HEK293T (cell line): ENCODE measurements around the gene LRRFIP1.

Source experiments
- CTCF ChIA-PET: fragments of 350-600 bp; formaldehyde crosslinking; extraction: SDS; loops from one replicate; lab custom pipeline; 2021; ENCODE audit warnings: antibody characterized with exemption, inconsistent platforms; lab: Yijun Ruan, JAX
- POLR2A ChIA-PET: fragments of 350-600 bp; formaldehyde crosslinking; extraction: SDS; loops from one replicate; lab custom pipeline; 2020; ENCODE audit warnings: antibody characterized with exemption, inconsistent platforms; lab: Yijun Ruan, JAX
- DNase-seq: peaks from one replicate; pipeline ENCODE4 v3.0.0; 2012; ENCODE audit warnings: mixed read lengths; ENCODE audit errors: extremely low spot score
- ARNT ChIP-seq: fragments of 450-650 bp; IDR thresholded peaks from 2 replicates; pipeline ENCODE4 v1.6.1; 2017; ENCODE audit warnings: mild to moderate bottlenecking
- BHLHE40 ChIP-seq: fragments of 450-650 bp; IDR thresholded peaks from 2 replicates; pipeline ENCODE4 v1.6.1; 2016; ENCODE audit warnings: mild to moderate bottlenecking, moderate library complexity, borderline replicate concordance
- CTBP1 ChIP-seq: fragments of 450-650 bp; IDR thresholded peaks from 2 replicates; pipeline ENCODE4 v1.6.1; 2016; ENCODE audit warnings: borderline replicate concordance
- ELF4 ChIP-seq: fragments of 450-650 bp; IDR thresholded peaks from 2 replicates; pipeline ENCODE4 v1.6.1; 2017; ENCODE audit warnings: antibody characterized with exemption
- FOXA1 ChIP-seq: fragments of 450-650 bp; IDR thresholded peaks from 2 replicates; pipeline ENCODE4 v1.6.1; 2016; ENCODE audit warnings: mild to moderate bottlenecking
- FOXK2 ChIP-seq: fragments of 450-650 bp; IDR thresholded peaks from 2 replicates; pipeline ENCODE4 v1.6.1; 2016; ENCODE audit warnings: mild to moderate bottlenecking
- FOXM1 ChIP-seq: fragments of 450-650 bp; IDR thresholded peaks from 2 replicates; pipeline ENCODE4 v1.6.1; 2017; ENCODE audit warnings: mild to moderate bottlenecking, borderline replicate concordance
- HDGF ChIP-seq: fragments of 450-650 bp; IDR thresholded peaks from 2 replicates; pipeline ENCODE4 v1.6.1; 2017; ENCODE audit warnings: antibody characterized with exemption, borderline replicate concordance
- L3MBTL2 ChIP-seq: fragments of 450-650 bp; conservative IDR thresholded peaks from 2 replicates; pipeline ENCODE4 v1.6.1; 2016; ENCODE audit warnings: mild to moderate bottlenecking
- LEF1 ChIP-seq: fragments of 450-650 bp; IDR thresholded peaks from 2 replicates; pipeline ENCODE4 v1.6.1; 2017; ENCODE audit warnings: mild to moderate bottlenecking, borderline replicate concordance
- NFRKB ChIP-seq: fragments of 450-650 bp; IDR thresholded peaks from 2 replicates; pipeline ENCODE4 v1.6.1; 2016; ENCODE audit warnings: mild to moderate bottlenecking, moderate library complexity
- PKNOX1 ChIP-seq: fragments of 450-650 bp; IDR thresholded peaks from 2 replicates; pipeline ENCODE4 v1.6.1; 2016
- SP1 ChIP-seq: fragments of 450-650 bp; IDR thresholded peaks from 2 replicates; pipeline ENCODE4 v1.6.1; 2017
- SUZ12 ChIP-seq: fragments of 450-650 bp; IDR thresholded peaks from 2 replicates; pipeline ENCODE4 v1.6.1; 2016; ENCODE audit warnings: mild to moderate bottlenecking
- TARDBP ChIP-seq: fragments of 450-650 bp; IDR thresholded peaks from 2 replicates; pipeline ENCODE4 v1.6.1; 2016
- ZNF384 ChIP-seq: fragments of 450-650 bp; IDR thresholded peaks from 2 replicates; pipeline ENCODE4 v1.6.1; 2016

LRRFIP1 gene

DNA sequence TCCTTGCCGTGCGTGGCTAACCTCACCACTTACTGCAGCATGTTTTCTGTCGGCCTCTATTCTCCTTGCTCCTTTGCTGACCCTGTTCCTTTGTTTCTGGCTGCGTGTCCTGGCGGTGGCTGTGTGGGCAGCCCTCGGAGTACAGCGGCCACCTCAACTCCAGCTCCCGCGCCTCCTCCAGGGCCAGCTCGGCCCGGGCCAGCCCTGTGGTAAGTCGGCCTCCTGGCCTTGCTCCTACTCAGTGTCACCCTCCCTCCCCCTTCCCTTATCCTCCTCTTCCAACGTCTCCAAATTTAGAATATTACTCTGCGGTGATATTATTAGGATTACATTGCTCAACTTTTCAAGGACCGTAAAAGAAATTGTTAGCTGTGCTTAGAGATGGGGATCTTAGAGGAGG, 111.7 kb downstream of the LRRFIP1 start:
- DNase-seq = no peak
- ChIA-PET CTCF (no interaction called here), POLR2A (no interaction called here)
- TF ChIP-seq TARDBP (no peak), ARNT (no peak), SP1 (no peak), SUZ12 (no peak), BHLHE40 (no peak), PKNOX1 (no peak), HDGF (no peak), FOXM1 (no peak), ELF4 (no peak), L3MBTL2 (no peak), FOXA1 (no peak), CTBP1 (no peak), FOXK2 (no peak), NFRKB (no peak), LEF1 (no peak), ZNF384 (no peak)

- ChIA-PET POLR2A (no interaction called here), CTCF (interaction anchor here (1.6 kb wide), 1 partner anchor 72 kb away, joined by 4 read pairs; no protein-coding TSS in a partner anchor)
- TF ChIP-seq NFRKB (no peak), L3MBTL2 (no peak), SP1 (no peak), FOXK2 (no peak), PKNOX1 (no peak), FOXM1 (no peak), HDGF (no peak), CTBP1 (no peak), FOXA1 (no peak), TARDBP (no peak), ELF4 (no peak), SUZ12 (no peak), ZNF384 (no peak), BHLHE40 (no peak), LEF1 (no peak), ARNT (no peak)
- no peak for DNase-seq
These were observed 114.8 kb downstream of the LRRFIP1 start for GRCh38 chr2:237742191-237742590.

DNA sequence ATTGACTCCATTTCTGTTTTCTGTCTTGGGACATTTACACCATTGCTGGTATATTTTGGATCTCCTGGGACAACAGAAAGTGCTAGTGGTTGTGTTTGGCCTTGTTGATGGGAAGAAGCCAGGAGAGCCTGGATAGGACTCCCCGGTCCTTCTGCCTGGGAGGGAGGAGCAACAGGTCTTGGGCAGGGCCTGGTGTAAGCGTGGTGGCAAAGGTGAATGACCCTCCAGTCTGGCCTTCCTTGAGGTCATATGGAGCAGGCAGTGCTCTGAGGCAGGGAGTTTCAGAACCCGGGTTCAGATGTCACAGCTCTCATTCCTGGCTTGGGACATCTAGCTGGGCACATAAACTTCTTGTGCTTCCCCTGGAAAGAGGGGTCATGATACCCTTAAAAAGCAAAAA, 115.2 kb downstream of the LRRFIP1 start:
- TF ChIP-seq SUZ12 = no peak
- ChIA-PET CTCF (interaction anchor here (1.6 kb wide), 1 partner anchor 73 kb away, joined by 4 read pairs; no protein-coding TSS in a partner anchor), POLR2A (no interaction called here)
- no peak for DNase-seq

DNA sequence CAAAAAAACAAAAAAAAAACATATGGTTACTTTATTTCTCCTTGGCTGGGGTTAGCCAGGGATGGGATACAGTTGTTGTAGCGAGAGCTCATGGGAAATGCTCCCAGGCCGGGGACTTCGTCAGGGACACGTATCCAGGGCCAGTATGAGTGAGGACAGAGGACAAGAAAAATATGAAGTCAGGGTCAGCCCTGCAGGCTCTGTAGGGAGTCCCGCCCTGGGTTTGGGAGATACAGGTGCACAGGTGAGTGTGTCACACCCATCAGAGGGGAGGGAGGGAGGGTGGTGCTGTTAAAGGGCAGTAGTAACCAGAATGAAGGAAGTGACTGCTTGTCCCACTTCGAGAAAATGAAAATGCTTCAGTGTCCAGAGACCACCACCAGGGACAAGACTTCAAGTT, 115.6 kb downstream of the LRRFIP1 start:
- TF ChIP-seq ZNF384 (no peak), NFRKB (no peak), ARNT (no peak), HDGF (no peak)
- DNase-seq = no peak
- ChIA-PET CTCF (interaction anchor here (1.6 kb wide), 1 partner anchor 73 kb away, joined by 4 read pairs; no protein-coding TSS in a partner anchor), POLR2A (no interaction called here)

GRCh38 chr2:237743561-237744269, 116.3 kb downstream of the LRRFIP1 start:
- CTCF ChIA-PET = interaction anchor here (0.5 to 2.1 kb wide), 4 partner anchors 71 to 464 kb away, joined by 3 to 11 read pairs (median 4); no protein-coding TSS in a partner anchor
- POLR2A ChIA-PET = interaction anchor here (2.0 kb wide), 1 partner anchor 75 kb away, joined by 4 read pairs; no protein-coding TSS in a partner anchor
- no peak for TF ChIP-seq SP1
- TF ChIP-seq ARNT = no peak
- TF ChIP-seq TARDBP = no peak
- no peak for TF ChIP-seq LEF1
- TF ChIP-seq FOXA1 = no peak
- TF ChIP-seq SUZ12 = no peak
- no peak for TF ChIP-seq FOXM1
- TF ChIP-seq ZNF384 = no peak
- no peak for TF ChIP-seq NFRKB
- TF ChIP-seq ELF4 = no peak
- no peak for TF ChIP-seq HDGF
- no peak for DNase-seq

- ChIA-PET CTCF (interaction anchor here (0.5 to 2.1 kb wide), 3 partner anchors 67 to 103 kb away, joined by 3 to 11 read pairs (median 6); no protein-coding TSS in a partner anchor), POLR2A (interaction anchor here (2.0 kb wide), 1 partner anchor 75 kb away, joined by 4 read pairs; no protein-coding TSS in a partner anchor)
- TF ChIP-seq ELF4 (no peak), PKNOX1 (no peak), FOXM1 (no peak), NFRKB (no peak), L3MBTL2 (no peak), HDGF (no peak), TARDBP (no peak), FOXA1 (no peak), SP1 (no peak), LEF1 (no peak), ZNF384 (no peak), CTBP1 (no peak), SUZ12 (no peak), BHLHE40 (no peak)
- no peak for DNase-seq
These were observed 116.9 kb downstream of the LRRFIP1 start for GRCh38 chr2:237744270-237744612.
